Measurements from ENCODE around the gene FAM156A. TPM values are rescaled to one million over a fixed set of nuclear protein-coding genes. Genes with fewer than 3 reads are reported as not detected.
"Not testable (repeated sequence)": the region's sequence is repeated elsewhere in the genome, so short reads cannot be mapped to it uniquely, and the experiment has no call there.

The FAM156A gene
- total and polyA plus RNA-seq, 2 of the 8 experiments (the other 6 are each of a cell fraction or from before 2014, with no cell fraction given) = 11.7 to 13.6 TPM

DNA sequence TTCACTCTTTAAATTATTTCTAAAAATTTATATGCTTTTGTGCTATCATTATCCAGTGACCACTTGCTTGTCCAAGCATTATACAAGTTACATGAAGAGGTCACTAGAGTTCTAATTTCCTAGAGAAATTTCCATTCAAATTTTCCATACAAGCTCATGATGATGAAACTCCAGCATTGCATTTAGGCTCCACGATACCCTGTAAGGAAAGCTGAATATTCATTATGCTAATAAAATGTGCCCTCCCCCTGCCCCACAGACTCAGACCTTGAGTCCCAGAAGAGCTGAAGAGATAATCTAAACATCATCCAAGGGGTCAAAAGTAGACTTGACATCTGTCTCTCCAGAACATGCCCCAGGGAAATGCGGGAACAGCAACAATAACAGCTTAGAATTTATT, 19.6 kb upstream of the FAM156A start (continued):
- TF ChIP-seq PHF8 (conservative IDR thresholded peaks at IDR 0.05; ENCODE audit: low read depth, low read length) = no peak
- no peak for TF ChIP-seq SP1 (IDR thresholded peaks at IDR 0.05; ENCODE audit: low read depth, low read length)
- no peak for TF ChIP-seq SP4 (IDR thresholded peaks at IDR 0.05; ENCODE audit: low read length)
- no peak for TF ChIP-seq SIX5 (IDR thresholded peaks at IDR 0.05; ENCODE audit: low read depth, low read length)
- no peak for TF ChIP-seq SIRT6 (IDR thresholded peaks at IDR 0.05; ENCODE audit: low read length)
- TF ChIP-seq TAF7 (optimal IDR thresholded peaks at IDR 0.05; ENCODE audit: borderline replicate concordance, low read depth, low read length) = no peak

DNA sequence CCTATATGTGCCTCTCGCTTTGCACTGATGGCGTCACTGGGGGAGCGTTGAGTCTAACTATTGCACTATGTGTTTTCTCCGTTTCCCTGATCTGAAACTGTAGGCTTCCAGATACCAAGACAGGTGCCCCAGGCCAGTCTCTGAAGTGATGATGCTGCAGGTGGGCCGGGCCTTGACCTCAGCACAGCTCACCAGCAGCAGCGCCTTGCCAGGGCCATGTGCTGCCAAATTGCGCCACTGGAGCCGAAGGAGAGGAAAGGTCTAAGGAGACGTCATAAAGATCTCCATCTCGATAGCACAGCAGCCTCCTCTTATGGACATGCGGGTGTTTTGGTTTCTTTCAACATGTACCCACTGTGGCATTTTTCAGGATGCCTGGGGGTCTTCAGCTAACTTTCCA, 17.3 kb upstream of the FAM156A start:
- H3K9ac ChIP-seq (replicated peaks in 1 of 4; ENCODE audit: extremely low read depth in 1 of 4, low read depth in 3 of 4, low read length in 3 of 4); H2AK5ac ChIP-seq (ENCODE audit: low read depth, low read length); H2AFZ ChIP-seq (ENCODE audit: low read length); H3K36me3 ChIP-seq (ENCODE audit: control insufficient read depth in 2 of 4, insufficient read depth in 4 of 4, low read length in 3 of 4); H3K9me3 ChIP-seq (ENCODE audit: insufficient read depth in 2 of 2, low read depth in 1 of 2, low read length in 1 of 2); H3K23ac ChIP-seq (ENCODE audit: insufficient read length); H3K4me3 ChIP-seq (ENCODE audit: extremely low read depth in 1 of 4, insufficient read depth in 2 of 4, low read depth in 3 of 4, low read length in 4 of 4); FAIRE-seq; H4K5ac ChIP-seq (ENCODE audit: insufficient read length, low read depth, low read length); H3K23me2 ChIP-seq (ENCODE audit: low read depth, low read length); H2BK15ac ChIP-seq (ENCODE audit: low read length); H3K27me3 ChIP-seq (replicated peaks in 1 of 4; ENCODE audit: control insufficient read depth in 3 of 4, extremely low read depth in 1 of 4, insufficient read depth in 3 of 4, low read length in 3 of 4); H3K56ac ChIP-seq (replicated peaks; ENCODE audit: insufficient read length, low read depth, low read length); H3K14ac ChIP-seq (ENCODE audit: insufficient read length); H4K8ac ChIP-seq (ENCODE audit: extremely low read depth, insufficient read depth, low read length); H2BK5ac ChIP-seq (ENCODE audit: low read depth, low read length); H4K91ac ChIP-seq (replicated peaks; ENCODE audit: insufficient read length, low read length); H3K79me1 ChIP-seq (ENCODE audit: low read depth, low read length); POLR2A ChIA-PET (ENCODE audit: partially characterized antibody); H3K27ac ChIP-seq (ENCODE audit: low read depth, low read length); H2BK12ac ChIP-seq (ENCODE audit: low read depth, low read length); DNase-seq (ENCODE audit: low read depth in 1 of 2, low spot score in 2 of 2); H4K20me1 ChIP-seq (replicated peaks in 1 of 2; ENCODE audit: control insufficient read depth in 1 of 2, insufficient read depth in 2 of 2, low read length in 2 of 2); H2BK20ac ChIP-seq (ENCODE audit: low read length); H3K18ac ChIP-seq (ENCODE audit: extremely low read depth, low read length); H3K4me2 ChIP-seq (ENCODE audit: insufficient read depth in 1 of 2, low read depth in 2 of 2, low read length in 2 of 2); H3K79me2 ChIP-seq (ENCODE audit: control insufficient read depth in 1 of 2, insufficient read depth in 2 of 2, low read length in 2 of 2); H3K4ac ChIP-seq (replicated peaks; ENCODE audit: insufficient read length, low read depth, low read length); H2BK120ac ChIP-seq (replicated peaks; ENCODE audit: low read depth, low read length); H3K4me1 ChIP-seq (replicated peaks in 1 of 4; ENCODE audit: control insufficient read depth in 3 of 4, insufficient read depth in 4 of 4, low read length in 3 of 4): not testable (repeated sequence)
- WGBS, 2 experiments (ENCODE audit: extremely low coverage in 1 of 2, insufficient coverage in 1 of 2, insufficient read length in 1 of 2, insufficient replicate concordance in 2 of 2, low coverage in 1 of 2, low lambda C conversion rate in 2 of 2, missing lambda C conversion rate in 1 of 2) = 100% methylated on average over 3 of the region's 11 CpGs; no CpG with 5 or more reads in 1 of the 2 experiments
- CTCF ChIA-PET (ENCODE audit: partially characterized antibody) = interaction anchor here (1.2 to 1.5 kb wide), 2 partner anchors 14 to 20 kb away, joined by 4 to 9 read pairs; no protein-coding TSS in a partner anchor
